OCI-M1 (cell line): ENCODE data around the gene SOS2.

Experiments
- DNase-seq: peaks from one replicate; lab custom pipeline; 2025; lab: John Stamatoyannopoulos, UW

Gene SOS2

DNA sequence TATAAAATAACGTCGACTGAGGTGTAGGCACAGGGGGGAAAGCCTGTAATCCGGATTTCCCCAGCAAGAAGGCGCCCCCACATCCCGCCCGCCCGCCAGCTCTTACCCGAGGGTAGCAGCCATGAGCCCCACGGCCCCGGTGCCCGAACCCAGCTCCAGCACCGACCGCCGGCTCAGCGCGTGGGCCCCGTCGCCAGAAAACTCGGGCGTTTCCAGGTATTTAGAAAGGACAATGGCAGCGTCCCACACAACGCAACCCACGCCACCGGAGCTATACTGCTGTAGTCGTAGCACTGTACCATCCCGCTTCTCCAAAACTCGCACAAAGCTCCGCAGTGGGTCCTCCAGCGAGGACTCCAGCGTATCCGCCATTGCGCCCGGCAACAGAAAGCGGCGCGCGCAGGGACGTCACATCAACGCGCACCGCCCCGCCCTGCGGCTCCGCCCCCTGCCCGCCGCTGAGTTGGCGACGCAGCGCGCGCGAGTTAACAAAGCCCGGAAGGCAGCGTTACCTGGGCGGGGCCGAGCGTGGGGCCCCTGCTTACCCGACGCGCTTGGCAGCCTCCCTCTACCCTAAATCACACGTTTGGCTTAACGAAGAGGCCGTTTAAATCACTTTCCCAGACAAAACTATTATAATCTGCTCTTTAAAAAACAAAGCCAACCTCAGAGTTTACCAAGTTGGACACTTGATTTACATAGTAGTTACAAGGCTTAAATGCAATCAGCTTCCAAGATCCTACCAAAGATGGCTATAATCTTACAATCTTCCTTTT lies 115.0 kb downstream of the SOS2 start, which contains the start of gene VCPKMT:
Gene VCPKMT (minus strand): TSS at position 392 of the 776 bp plus-strand sequence. CDS start 20 bp downstream, at position 372.
- DNase-seq: peak; percentile 94

- no peak for DNase-seq
Observed at GRCh38 chr14:50113381-50114035, 117.9 kb downstream of the SOS2 start.

DNA sequence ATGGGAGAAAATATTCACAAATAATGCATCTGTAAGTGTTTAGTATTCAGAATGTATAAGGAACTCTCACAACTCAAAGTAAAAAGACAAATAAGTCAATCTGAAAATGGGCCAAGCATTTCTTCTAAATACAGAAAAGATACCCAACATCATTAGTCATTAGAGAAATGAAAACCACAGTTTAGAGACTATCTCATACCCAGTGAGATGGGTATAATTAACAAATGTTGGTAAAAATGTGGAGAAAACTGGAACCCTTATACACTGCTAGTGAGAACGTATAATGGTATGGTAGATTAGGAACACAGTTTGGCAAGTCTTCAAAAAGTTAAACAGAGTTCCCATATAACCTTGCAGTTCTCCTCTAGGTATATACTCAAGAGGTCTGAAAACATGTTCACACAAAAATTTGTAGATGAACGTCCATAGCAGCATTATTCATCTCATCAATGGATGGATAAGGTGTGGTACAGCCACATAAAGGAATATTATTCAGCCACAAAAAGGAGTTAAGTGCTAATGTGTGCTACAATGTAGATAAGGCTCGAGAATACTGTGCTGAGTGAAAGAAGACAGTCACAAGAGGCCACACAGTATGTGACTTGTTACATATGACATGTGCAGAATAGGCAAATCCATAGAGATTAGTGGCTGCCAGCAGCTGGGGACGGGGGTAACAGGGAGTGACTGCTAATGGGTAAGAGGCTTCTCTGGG lies 120.9 kb downstream of the SOS2 start:
- DNase-seq: no peak

DNA sequence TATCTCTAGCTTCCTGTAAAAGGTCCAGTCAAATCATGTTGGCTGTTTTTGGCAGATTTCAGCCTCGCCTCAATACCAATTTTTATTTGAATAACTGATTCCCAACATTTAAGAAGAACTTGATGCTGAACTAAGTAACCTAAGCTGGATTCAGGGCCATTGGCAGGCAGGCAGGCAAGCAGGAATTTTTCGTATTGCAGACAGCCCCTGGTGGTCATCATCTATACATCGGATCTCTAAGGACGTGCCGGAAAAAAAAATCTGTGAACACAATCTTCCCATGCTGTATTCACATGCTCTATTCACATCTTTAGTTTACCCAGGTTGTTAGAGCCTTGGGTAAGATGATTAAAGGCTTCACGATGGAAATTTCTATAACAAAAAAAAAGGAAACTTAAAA lies 122.0 kb downstream of the SOS2 start:
- no peak for DNase-seq

DNA sequence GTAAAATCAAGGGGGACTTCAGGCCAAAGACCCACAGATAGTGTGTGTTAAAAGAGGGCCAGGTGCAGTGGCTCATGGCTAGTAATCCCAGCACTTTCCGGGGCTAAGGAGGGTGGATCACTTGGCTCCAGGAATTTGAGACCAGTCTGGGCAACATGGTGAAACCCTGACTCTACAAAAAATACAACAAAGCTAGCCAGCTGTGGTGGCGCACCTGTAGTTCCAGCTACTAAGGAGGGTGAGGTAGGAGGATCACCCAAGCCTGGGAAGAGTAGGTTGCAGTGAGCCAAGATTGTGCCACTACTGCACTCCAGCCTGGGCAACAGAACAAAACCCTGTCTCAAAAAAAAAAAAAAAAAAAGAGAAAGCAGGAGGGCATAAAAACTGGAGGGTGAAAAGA lies 123.5 kb downstream of the SOS2 start:
- no peak for DNase-seq

DNA sequence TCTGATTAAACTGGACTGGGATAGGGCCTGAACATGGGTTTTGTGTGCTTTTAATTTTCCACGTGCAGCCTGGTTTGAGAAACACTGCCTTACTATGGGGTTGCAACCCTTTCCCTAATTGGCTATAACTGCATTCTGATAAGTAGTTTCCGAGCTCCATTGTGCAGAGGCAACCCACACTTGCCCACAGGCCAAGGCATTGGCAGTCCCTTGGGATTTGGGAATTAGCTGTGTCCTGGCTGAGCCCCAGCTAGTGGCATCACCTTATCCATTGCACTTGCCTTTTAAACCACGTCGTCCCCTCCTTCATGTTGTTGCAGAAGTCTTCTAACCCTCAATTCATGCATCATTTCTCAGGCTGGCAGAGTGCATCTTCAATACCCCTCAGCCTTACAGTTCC lies 125.2 kb downstream of the SOS2 start:
- DNase-seq: no peak

DNA sequence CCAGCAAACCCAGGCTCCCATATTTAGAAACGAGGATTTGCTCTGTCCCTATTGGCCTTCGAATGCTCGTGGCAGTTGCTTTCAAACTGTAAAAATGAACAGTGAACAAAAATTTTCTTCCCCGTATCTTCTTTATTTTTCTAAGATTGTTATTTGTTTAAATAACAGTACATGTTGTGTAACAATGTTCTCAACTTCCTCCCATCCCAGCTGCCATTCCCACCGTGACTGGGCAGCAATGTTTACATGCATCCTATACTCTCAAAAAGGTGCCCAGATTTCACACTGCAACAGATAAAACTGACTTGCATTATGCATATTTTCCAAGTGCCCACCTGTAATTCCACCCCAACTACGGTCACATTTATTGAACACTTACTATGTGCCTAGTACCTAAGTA lies 127.8 kb downstream of the SOS2 start:
- no peak for DNase-seq

DNA sequence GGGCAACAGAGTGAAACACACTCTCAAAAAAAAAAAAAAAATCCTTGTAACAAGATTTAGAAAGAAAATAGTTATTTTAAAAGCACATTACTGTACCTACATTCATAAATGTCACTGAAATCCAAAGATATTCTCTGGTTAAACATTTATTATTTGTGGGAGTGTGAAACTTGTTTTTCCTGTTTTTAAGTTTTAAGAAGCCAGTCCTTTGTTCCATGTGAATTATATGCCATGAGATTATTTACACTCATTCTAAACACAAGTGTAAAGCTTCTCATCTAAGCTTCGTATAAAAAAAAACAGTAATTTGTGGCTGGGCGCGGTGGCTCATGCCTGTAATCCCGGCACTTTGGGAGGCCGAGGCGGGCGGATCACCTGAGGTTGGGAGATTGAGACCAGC lies 130.0 kb downstream of the SOS2 start:
- DNase-seq: no peak

DNA sequence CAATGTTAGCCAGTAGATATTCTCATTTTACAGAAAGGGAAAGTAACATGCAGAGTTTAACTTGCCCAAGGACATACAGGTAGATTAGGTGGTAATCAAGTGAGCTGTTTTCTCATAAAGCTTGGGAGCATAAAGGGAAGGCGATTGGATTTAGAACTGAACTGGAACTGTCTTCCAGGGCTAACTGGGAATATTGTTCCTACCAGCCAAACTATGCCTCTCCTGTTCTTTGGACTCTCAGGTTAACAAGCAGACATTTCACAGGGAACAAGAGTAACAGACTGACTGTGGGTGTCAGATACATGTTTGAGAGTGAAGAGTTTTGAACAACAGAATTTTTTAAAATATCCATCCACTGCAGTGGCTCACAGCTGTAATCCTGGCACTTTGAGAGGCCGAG lies 130.6 kb downstream of the SOS2 start:
- no peak for DNase-seq

DNA sequence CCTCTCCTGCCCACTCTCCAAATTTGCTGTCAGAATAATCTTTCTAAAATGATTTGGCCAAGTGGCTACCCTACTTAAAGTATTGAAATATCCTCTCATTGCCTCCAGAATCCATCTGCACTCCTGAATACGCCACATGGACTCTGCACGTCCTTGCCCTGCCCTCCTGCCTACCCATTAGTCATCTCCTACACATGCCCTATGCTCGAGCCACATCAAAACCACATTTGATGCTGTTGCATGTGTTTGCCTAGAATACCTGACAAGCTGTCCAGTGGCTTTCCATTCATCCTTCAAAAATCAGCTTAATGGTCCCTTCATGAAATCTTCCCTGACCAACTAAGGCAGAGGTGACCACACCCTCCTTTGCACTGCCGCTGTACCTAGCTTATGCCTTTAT lies 132.0 kb downstream of the SOS2 start:
- DNase-seq: no peak

GRCh38 chr14:50095895-50096294 lies 135.5 kb downstream of the SOS2 start:
- DNase-seq: peak; percentile 26

DNA sequence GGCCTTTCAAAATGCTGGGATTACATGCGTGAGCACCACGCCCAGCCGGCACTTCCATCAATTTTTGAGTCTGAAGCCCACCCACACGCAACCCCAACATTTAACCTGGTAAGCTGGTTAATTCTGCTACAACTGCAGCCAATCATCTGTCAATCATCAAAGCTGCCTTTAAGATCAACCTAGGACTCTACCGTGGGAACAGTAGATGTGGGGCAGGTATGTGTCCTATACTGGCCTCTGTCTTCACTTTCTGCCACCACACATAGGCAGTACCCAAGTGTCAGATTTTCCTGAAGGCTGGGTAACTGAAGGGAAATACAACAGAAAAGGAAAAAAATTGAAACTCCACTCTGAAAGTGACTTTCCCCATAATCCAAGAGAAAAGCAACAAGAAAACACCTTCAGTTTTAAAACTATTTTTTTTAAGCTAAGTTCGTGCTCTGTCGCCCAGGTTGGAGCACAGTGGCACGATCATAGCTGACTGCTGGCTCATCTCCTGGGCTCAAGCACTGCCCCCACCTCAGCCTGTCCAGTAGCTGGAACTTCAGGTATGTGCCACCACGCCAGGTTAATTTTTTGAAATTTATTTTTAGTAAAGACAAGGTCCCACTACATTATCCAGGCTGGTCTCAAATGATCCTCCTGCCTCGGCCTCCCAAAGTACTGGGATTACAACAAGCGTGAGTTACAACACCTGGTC lies 137.2 kb downstream of the SOS2 start:
- no peak for DNase-seq

DNA sequence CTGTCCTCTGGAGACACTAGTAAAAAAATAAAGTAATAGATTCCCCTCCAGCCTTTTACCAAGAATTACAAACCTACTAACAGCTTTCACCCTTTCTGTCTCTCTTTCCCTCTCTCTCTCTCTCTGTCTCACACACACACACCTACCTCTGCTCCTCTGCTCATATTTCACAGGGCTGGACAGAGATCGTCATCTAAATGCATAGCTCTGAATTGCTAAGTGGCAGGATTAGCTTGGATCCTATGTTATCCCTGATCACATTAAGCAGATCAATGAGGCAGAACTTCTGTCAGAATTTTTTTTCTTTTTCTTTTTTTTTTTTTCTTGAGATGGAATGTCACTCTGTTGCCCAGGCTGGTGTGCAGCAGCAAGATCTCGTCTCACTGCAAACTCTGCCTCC lies 137.9 kb downstream of the SOS2 start:
- DNase-seq: no peak

DNA sequence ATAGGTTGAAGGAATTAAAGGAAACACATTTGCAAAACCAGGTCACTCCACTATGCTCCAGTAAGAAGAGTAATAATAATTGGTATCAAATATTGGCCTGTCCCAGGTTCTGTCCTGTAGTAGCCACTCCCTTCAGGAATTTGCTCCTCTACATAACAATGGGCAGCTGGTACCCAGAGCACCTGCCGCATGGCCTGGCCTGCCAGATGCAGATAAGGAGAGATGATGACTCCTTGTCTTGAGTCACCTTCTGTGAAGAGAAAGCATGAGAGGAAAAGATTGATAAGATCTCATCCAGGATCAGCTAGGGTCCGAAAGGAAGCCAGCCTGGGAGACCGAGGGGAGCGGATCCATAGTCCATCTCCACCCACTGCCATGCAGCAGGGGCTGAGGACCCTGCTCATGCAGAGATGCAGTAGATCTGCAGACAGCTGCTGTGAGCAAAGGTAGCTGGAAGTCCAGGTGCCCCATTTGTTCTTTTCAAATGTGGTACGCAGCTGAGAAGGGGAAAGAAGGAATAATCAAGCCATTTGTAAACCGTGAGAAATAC lies 139.3 kb downstream of the SOS2 start:
- no peak for DNase-seq

GRCh38 chr14:50091240-50091913 lies 140.0 kb downstream of the SOS2 start:
- no peak for DNase-seq

DNA sequence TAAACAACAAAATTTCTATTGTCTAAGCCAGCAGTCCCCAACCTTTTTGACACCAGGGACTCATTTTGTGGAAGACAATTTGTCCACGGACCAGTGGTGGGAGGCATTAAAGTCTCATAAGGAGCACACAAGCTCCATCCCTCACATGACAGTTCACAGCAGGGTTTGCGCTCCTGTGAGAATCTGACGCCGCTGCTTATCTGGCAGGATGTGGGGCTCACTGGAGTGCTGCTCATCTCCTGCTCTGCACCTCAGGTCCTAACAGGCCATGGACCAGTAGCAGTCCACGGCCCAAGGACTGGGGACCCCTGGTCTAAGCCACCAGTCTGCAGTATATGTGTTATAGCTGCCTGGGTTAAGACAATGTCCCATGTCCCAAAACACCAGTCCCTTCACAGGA lies 142.2 kb downstream of the SOS2 start:
- no peak for DNase-seq

- no peak for DNase-seq
Observed at GRCh38 chr14:50088731-50089130, 142.6 kb downstream of the SOS2 start.

- DNase-seq: no peak
Observed at GRCh38 chr14:50088117-50088515, 143.3 kb downstream of the SOS2 start.

- peak; percentile 59 for DNase-seq
Observed at GRCh38 chr14:50087341-50088116, 143.8 kb downstream of the SOS2 start.

DNA sequence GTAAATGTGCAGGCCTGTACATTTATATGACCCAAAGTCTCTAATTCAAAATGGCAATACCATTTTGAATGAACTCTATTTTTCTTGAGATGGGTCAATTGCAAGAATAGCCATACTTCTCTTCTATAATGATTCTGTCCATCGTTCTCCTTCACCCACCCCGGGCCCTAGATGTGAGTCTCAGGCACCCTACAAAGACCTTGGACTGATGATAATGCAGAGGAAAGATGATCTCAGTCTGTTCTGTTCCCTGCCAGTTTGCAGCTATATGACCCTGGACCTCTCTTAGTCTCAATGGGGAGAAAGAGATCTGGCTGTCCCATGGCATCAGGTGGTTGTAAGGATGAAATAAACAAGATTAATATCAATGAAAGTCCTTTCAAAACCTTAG lies 145.1 kb downstream of the SOS2 start:
- DNase-seq: no peak
